OCI-LY1 (cell line): Measurements from ENCODE around the gene FAXDC2.

Experiments used
- CTCF ChIP-seq: fragments of 200-600 bp; sonication (generic), shearing (Covaris generic); IDR thresholded peaks from 2 replicates; pipeline ENCODE4 v1.5.1; 2017; ENCODE audit warnings: mild to moderate bottlenecking, antibody characterized with exemption, low read length, moderate library complexity, mixed read lengths
- EZH2 ChIP-seq: fragments of 200-600 bp; sonication (generic), shearing (Covaris generic); IDR thresholded peaks from 2 replicates; pipeline ENCODE4 v1.8.0; 2017; ENCODE audit warnings: borderline replicate concordance, mixed run types, mild to moderate bottlenecking, antibody characterized with exemption, low read length, moderate library complexity, mixed read lengths

DNA sequence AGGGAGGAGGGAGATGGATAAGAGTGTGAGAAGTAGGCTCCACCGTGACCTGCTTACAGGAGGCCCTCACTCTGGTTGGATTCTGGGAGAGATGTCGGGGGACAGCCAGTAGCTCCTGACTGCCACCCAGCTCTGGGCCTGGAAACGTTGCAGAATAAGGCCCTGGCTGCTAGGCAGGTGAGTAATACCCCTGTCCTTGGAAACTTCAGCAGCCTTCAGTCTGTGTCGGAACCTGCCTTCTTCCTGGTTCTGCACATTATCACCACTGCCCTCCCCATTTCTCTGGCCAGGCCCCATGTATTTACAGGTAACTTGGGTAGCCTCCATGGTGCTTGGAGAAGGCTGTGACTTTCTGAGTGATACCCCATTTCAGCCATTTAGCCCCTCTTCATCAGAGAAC, 26.8 kb downstream of the FAXDC2 start:
- no peak for TF ChIP-seq EZH2
- TF ChIP-seq CTCF = no peak
